ENCODE results near the gene THSD4. TPM values are rescaled to one million over a fixed set of nuclear protein-coding genes. Genes with fewer than 3 reads are reported as not detected.
"Not testable (repeated sequence)": the region's sequence is repeated elsewhere in the genome, so short reads cannot be mapped to it uniquely, and the experiment has no call there.

THSD4 gene
- total RNA-seq, 2 experiments from 2014 or later = not detected

GRCh38 chr15:71366926-71367325 is 251.7 kb downstream of the THSD4 start:
- H3K27ac Mint-ChIP-seq = no peak overlapping the region
- H3K4me1 Mint-ChIP-seq (ENCODE audit: low read depth) = no peaks in the 10 kb centered on the region
- ChIA-PET CTCF (no interaction called here), POLR2A (no interaction called here)
- ATAC-seq = no peak
- no peak for DNase-seq
- H3K27me3 Mint-ChIP-seq (ENCODE audit: low read depth) = no peaks in the 10 kb centered on the region
- H3K36me3 Mint-ChIP-seq (ENCODE audit: low read depth) = no peaks in the 10 kb centered on the region
- no peak overlapping the region for H3K4me3 Mint-ChIP-seq
- peaks cover 4% of the 10 kb centered on the region for H3K9me3 Mint-ChIP-seq (ENCODE audit: insufficient read depth)

GRCh38 chr15:71367737-71368136 is 252.5 kb downstream of the THSD4 start:
- H3K9me3 Mint-ChIP-seq (ENCODE audit: insufficient read depth); H3K36me3 Mint-ChIP-seq (ENCODE audit: low read depth); CTCF ChIA-PET; H3K4me1 Mint-ChIP-seq (ENCODE audit: low read depth); H3K27me3 Mint-ChIP-seq (ENCODE audit: low read depth); POLR2A ChIA-PET; ATAC-seq; H3K27ac Mint-ChIP-seq; H3K4me3 Mint-ChIP-seq; DNase-seq: not testable (repeated sequence)

GRCh38 chr15:71372769-71373168 is 257.5 kb downstream of the THSD4 start:
- peak; percentile 39 for DNase-seq
- H3K4me3 Mint-ChIP-seq; H3K27me3 Mint-ChIP-seq (ENCODE audit: low read depth); ATAC-seq; POLR2A ChIA-PET; CTCF ChIA-PET; H3K9me3 Mint-ChIP-seq (ENCODE audit: insufficient read depth); H3K4me1 Mint-ChIP-seq (ENCODE audit: low read depth); H3K36me3 Mint-ChIP-seq (ENCODE audit: low read depth): not testable (repeated sequence)
- H3K27ac Mint-ChIP-seq = peak overlapping the region; percentile 42

GRCh38 chr15:71373917-71374316 is 258.6 kb downstream of the THSD4 start:
- DNase-seq (no peak), ATAC-seq (no peak)
- Mint-ChIP-seq H3K4me1 (ENCODE audit: low read depth) (peaks cover 10% of the 10 kb centered on the region), H3K27me3 (ENCODE audit: low read depth) (no peaks in the 10 kb centered on the region), H3K9me3 (ENCODE audit: insufficient read depth) (peaks cover 4% of the 10 kb centered on the region), H3K27ac (no peak overlapping the region), H3K4me3 (no peak overlapping the region), H3K36me3 (ENCODE audit: low read depth) (no peaks in the 10 kb centered on the region)
- ChIA-PET POLR2A (no interaction called here), CTCF (no interaction called here)

- Mint-ChIP-seq H3K27me3 (ENCODE audit: low read depth) (no peaks in the 10 kb centered on the region), H3K36me3 (ENCODE audit: low read depth) (no peaks in the 10 kb centered on the region), H3K27ac (no peak overlapping the region), H3K4me1 (ENCODE audit: low read depth) (peaks cover 10% of the 10 kb centered on the region), H3K4me3 (no peak overlapping the region), H3K9me3 (ENCODE audit: insufficient read depth) (peaks cover 2% of the 10 kb centered on the region)
- POLR2A ChIA-PET = no interaction called here
- ATAC-seq (no peak), DNase-seq (no peak)
- CTCF ChIA-PET = no interaction called here
Observed at GRCh38 chr15:71374607-71375352, 259.5 kb downstream of the THSD4 start.

- ChIA-PET POLR2A (no interaction called here), CTCF (no interaction called here)
- ATAC-seq (no peak), DNase-seq (no peak)
- no peak overlapping the region for H3K27ac Mint-ChIP-seq
- peaks cover 10% of the 10 kb centered on the region for H3K4me1 Mint-ChIP-seq (ENCODE audit: low read depth)
- H3K4me3 Mint-ChIP-seq = no peak overlapping the region
- no peaks in the 10 kb centered on the region for H3K9me3 Mint-ChIP-seq (ENCODE audit: insufficient read depth)
- H3K36me3 Mint-ChIP-seq (ENCODE audit: low read depth) = no peaks in the 10 kb centered on the region
- no peaks in the 10 kb centered on the region for H3K27me3 Mint-ChIP-seq (ENCODE audit: low read depth)
Observed at GRCh38 chr15:71375934-71376333, 260.7 kb downstream of the THSD4 start.

- CTCF ChIA-PET = no interaction called here
- Mint-ChIP-seq H3K9me3 (ENCODE audit: insufficient read depth) (no peaks in the 10 kb centered on the region), H3K4me3 (no peak overlapping the region), H3K27ac (no peak overlapping the region), H3K4me1 (ENCODE audit: low read depth) (no peaks in the 10 kb centered on the region), H3K27me3 (ENCODE audit: low read depth) (peaks cover 2% of the 10 kb centered on the region), H3K36me3 (ENCODE audit: low read depth) (no peaks in the 10 kb centered on the region)
- ATAC-seq = no peak
- POLR2A ChIA-PET = no interaction called here
- DNase-seq = no peak
Observed at GRCh38 chr15:71379893-71380292, 264.6 kb downstream of the THSD4 start.

- POLR2A ChIA-PET = no interaction called here
- peaks cover 2% of the 10 kb centered on the region for H3K27me3 Mint-ChIP-seq (ENCODE audit: low read depth)
- no peaks in the 10 kb centered on the region for H3K9me3 Mint-ChIP-seq (ENCODE audit: insufficient read depth)
- H3K4me3 Mint-ChIP-seq = no peak overlapping the region
- ATAC-seq (no peak), DNase-seq (no peak)
- no peak overlapping the region for H3K27ac Mint-ChIP-seq
- H3K36me3 Mint-ChIP-seq (ENCODE audit: low read depth) = no peaks in the 10 kb centered on the region
- CTCF ChIA-PET = no interaction called here
- no peaks in the 10 kb centered on the region for H3K4me1 Mint-ChIP-seq (ENCODE audit: low read depth)
Observed at GRCh38 chr15:71380345-71380744, 265.1 kb downstream of the THSD4 start.

GRCh38 chr15:71384501-71384900 is 269.2 kb downstream of the THSD4 start:
- no peak for ATAC-seq
- Mint-ChIP-seq H3K27ac (no peak overlapping the region), H3K36me3 (ENCODE audit: low read depth) (no peaks in the 10 kb centered on the region), H3K27me3 (ENCODE audit: low read depth) (peaks cover 33% of the 10 kb centered on the region), H3K4me1 (ENCODE audit: low read depth) (no peaks in the 10 kb centered on the region), H3K4me3 (no peak overlapping the region), H3K9me3 (ENCODE audit: insufficient read depth) (no peaks in the 10 kb centered on the region)
- POLR2A ChIA-PET = no interaction called here
- CTCF ChIA-PET = interaction anchor here (2.8 to 4.6 kb wide), 2 partner anchors 15 to 59 kb away, joined by 11 to 22 read pairs; no protein-coding TSS in a partner anchor
- DNase-seq = no peak

GRCh38 chr15:71385026-71385425 is 269.8 kb downstream of the THSD4 start:
- Mint-ChIP-seq H3K4me3 (no peak overlapping the region), H3K27me3 (ENCODE audit: low read depth) (peaks cover 33% of the 10 kb centered on the region), H3K27ac (no peak overlapping the region), H3K36me3 (ENCODE audit: low read depth) (no peaks in the 10 kb centered on the region), H3K4me1 (ENCODE audit: low read depth) (no peaks in the 10 kb centered on the region), H3K9me3 (ENCODE audit: insufficient read depth) (no peaks in the 10 kb centered on the region)
- DNase-seq (no peak), ATAC-seq (no peak)
- CTCF ChIA-PET = interaction anchor here (1.9 to 4.6 kb wide), 3 partner anchors 15 to 344 kb away, joined by 6 to 22 read pairs (median 11); no protein-coding TSS in a partner anchor
- POLR2A ChIA-PET = no interaction called here

- POLR2A ChIA-PET = no interaction called here
- H3K9me3 Mint-ChIP-seq (ENCODE audit: insufficient read depth) = no peaks in the 10 kb centered on the region
Observed at GRCh38 chr15:71385457-71385856, 270.2 kb downstream of the THSD4 start.

GRCh38 chr15:71386005-71386404 is 270.7 kb downstream of the THSD4 start:
- Mint-ChIP-seq H3K4me1 (ENCODE audit: low read depth) (no peaks in the 10 kb centered on the region), H3K27ac (no peak overlapping the region), H3K9me3 (ENCODE audit: insufficient read depth) (no peaks in the 10 kb centered on the region), H3K36me3 (ENCODE audit: low read depth) (no peaks in the 10 kb centered on the region), H3K4me3 (no peak overlapping the region), H3K27me3 (ENCODE audit: low read depth) (peaks cover 33% of the 10 kb centered on the region)
- ATAC-seq (no peak), DNase-seq (no peak)
- POLR2A ChIA-PET = no interaction called here
- CTCF ChIA-PET = interaction anchor here (0.9 to 4.6 kb wide), 12 partner anchors 8 to 358 kb away, joined by 3 to 22 read pairs (median 4); no protein-coding TSS in a partner anchor

More at GRCh38 chr15:71385457-71385856, 270.2 kb downstream of the THSD4 start:
- CTCF ChIA-PET = interaction anchor here (1.0 to 4.6 kb wide), 5 partner anchors 14 to 344 kb away, joined by 3 to 22 read pairs (median 11); no protein-coding TSS in a partner anchor
- Mint-ChIP-seq H3K4me1 (ENCODE audit: low read depth) (no peaks in the 10 kb centered on the region), H3K27me3 (ENCODE audit: low read depth) (peaks cover 33% of the 10 kb centered on the region), H3K36me3 (ENCODE audit: low read depth) (no peaks in the 10 kb centered on the region), H3K27ac (no peak overlapping the region), H3K4me3 (no peak overlapping the region)
- no peak for DNase-seq
- ATAC-seq = no peak

All from activated CD8-positive, alpha-beta T cell treated with anti-CD3 and anti-CD28 coated beads, Interleukin-2, amount 10 ng/mL, durations not matched to agents 7 days and 5 days (primary cell).